Activated CD8-positive, alpha-beta memory T cell treated with anti-CD3 and anti-CD28 coated beads, Interleukin-2, amount 10 ng/mL, durations not matched to agents 7 days and 5 days (primary cell): ENCODE measurements around the gene VWCE. TPM values are rescaled to one million over a fixed set of nuclear protein-coding genes. Genes with fewer than 3 reads are reported as not detected.

Source experiments
- ATAC-seq: fragments of 150-1000 bp; cut with Tn5 transposase; one replicate; pipeline ENCODE4 v1.10.0; 2021; ENCODE audit warnings: moderate library complexity
- CTCF ChIA-PET: fragments of 350-600 bp; sonication (Branson Sonifier 250); formaldehyde crosslinking; loops from one replicate; lab custom pipeline; 2021; ENCODE audit warnings: antibody characterized with exemption; lab: Charles Lee
- DNase-seq: peaks from one replicate; pipeline ENCODE4 v3.0.0-alpha.2; 2020
- H3K27ac Mint-ChIP-seq: one replicate; pipeline ENCODE4 v1.8.0; 2021; ENCODE audit warnings: mild to moderate bottlenecking, mixed read lengths
- H3K27me3 Mint-ChIP-seq: one replicate; pipeline ENCODE4 v1.8.0; 2021; ENCODE audit warnings: mixed read lengths
- H3K36me3 Mint-ChIP-seq: one replicate; pipeline ENCODE4 v1.8.0; 2021; ENCODE audit warnings: mild to moderate bottlenecking, mixed read lengths
- H3K4me1 Mint-ChIP-seq: one replicate; pipeline ENCODE4 v1.8.0; 2021; ENCODE audit warnings: mixed read lengths
- H3K4me3 Mint-ChIP-seq: one replicate; pipeline ENCODE4 v1.8.0; 2021; ENCODE audit warnings: mild to moderate bottlenecking, moderate library complexity, mixed read lengths
- H3K9me3 Mint-ChIP-seq: one replicate; pipeline ENCODE4 v1.8.0; 2022; ENCODE audit warnings: low read depth, mixed read lengths
- total RNA-seq, 2 experiments: library from RNA; stranded (reverse); gene quantifications; one replicate each; pipeline ENCODE4 v1.2.3, GENCODE V29; 2021

VWCE gene, protein sequence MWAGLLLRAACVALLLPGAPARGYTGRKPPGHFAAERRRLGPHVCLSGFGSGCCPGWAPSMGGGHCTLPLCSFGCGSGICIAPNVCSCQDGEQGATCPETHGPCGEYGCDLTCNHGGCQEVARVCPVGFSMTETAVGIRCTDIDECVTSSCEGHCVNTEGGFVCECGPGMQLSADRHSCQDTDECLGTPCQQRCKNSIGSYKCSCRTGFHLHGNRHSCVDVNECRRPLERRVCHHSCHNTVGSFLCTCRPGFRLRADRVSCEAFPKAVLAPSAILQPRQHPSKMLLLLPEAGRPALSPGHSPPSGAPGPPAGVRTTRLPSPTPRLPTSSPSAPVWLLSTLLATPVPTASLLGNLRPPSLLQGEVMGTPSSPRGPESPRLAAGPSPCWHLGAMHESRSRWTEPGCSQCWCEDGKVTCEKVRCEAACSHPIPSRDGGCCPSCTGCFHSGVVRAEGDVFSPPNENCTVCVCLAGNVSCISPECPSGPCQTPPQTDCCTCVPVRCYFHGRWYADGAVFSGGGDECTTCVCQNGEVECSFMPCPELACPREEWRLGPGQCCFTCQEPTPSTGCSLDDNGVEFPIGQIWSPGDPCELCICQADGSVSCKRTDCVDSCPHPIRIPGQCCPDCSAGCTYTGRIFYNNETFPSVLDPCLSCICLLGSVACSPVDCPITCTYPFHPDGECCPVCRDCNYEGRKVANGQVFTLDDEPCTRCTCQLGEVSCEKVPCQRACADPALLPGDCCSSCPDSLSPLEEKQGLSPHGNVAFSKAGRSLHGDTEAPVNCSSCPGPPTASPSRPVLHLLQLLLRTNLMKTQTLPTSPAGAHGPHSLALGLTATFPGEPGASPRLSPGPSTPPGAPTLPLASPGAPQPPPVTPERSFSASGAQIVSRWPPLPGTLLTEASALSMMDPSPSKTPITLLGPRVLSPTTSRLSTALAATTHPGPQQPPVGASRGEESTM
- 1 to 10 TPM; 3.8 to 3.9 TPM for total RNA-seq

DNA sequence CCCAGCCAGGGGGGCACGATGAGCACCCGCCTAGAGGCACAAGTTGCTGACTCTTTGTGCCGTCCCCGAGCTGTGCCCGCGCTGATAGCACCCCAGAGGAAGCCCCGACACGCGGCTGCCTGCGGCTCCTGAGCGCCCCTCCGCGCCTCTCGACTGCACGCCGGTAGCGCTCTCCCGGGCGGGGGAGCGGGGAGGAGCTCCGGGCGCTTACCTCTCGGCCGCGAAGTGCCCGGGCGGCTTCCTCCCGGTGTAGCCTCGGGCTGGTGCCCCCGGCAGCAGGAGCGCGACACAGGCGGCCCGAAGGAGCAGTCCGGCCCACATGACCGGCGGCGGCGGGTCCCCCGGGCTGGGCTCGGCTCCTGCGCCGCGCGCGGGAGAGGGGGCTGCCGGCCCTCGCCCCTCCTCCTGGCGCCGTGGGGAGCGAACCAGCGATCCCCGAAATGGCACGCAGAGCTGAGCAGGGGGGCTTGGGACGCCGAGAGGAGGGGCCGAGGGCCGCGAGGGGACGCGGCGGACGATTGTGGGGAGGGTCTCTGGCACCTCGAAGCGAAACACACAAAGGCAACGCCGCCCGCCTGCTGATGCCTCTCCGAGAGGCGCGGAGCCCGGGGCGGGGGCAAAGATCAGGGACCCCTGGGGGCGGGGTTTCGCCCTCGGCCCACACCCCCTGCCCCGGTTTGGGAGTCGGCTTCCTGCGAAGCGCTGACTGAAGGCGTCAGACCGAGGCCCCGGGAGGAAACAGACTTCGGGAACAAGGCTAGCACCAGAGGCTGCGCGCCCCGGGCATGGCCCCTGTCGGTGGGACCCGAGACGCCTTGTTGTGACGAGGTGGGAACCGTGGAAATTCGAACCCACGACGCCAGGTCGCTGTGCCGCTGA lies at the start of gene VWCE:
TSS of gene VWCE (minus strand) at position 600 of the 879 bp plus-strand sequence. CDS start at position 321, 279 bp downstream.
- H3K27ac Mint-ChIP-seq = peak within 1 kb of the TSS; percentile 72
- CTCF ChIA-PET = interaction anchor here (0.6 to 3.6 kb wide), 24 partner anchors 14 to 382 kb away, joined by 3 to 44 read pairs (median 4); partner anchors contain the start of genes CYB561A3, TMEM109 and TMEM138
- H3K27me3 Mint-ChIP-seq = peaks cover 13% of the 10 kb centered on the region
- peaks cover 17% of the 10 kb centered on the region for H3K36me3 Mint-ChIP-seq
- H3K9me3 Mint-ChIP-seq = no peaks in the 10 kb centered on the region
- ATAC-seq = peak; percentile 89
- H3K4me1 Mint-ChIP-seq = peaks cover 41% of the 10 kb centered on the region
- DNase-seq = peak; percentile 85
- H3K4me3 Mint-ChIP-seq = peak within 1 kb of the TSS; percentile 76

DNA sequence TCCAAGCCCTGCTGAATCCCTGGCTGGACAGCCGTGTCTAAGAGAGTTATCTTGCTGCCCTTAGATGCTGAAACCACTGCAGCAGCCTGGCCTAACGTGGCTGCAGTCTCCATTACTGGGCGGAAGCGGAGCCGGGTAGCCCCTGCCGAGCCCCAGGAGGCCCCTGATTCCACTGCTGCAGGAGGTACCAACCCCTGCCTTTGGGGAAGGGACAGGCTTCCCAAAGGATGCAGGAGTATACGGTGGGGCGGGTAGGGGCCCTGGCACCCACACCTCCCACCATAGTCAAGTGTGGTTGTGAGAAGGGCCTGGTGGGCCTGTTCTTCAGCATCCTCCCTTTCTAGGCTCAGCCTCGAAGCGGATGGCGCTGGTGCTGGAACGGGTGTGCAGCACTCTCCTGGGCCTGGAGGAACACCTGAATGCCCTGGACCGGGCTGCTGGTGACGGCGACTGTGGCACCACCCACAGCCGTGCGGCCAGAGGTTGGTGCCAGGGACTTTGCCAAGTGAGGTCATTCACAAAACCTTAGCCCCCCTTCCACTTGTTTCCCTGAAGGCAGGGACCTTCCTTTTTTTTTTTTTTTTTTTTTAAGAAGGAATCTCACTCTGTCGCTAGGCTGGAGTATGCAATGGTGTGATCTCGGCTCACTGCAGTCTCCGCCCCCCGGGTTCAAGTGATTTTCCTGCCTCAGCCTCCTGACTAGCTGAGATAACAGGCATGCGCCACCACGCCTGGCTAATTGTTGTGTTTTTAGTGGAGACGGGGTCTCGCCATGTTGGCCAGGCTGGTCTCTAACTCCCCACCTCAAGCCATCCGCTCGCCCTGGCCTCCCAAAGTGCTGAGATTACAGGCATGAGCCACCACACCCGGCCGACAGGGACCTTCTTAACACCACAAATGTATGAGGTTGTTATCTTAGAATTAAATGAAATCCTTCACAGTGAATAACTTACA lies 49.0 kb upstream of the VWCE start:
- CTCF ChIA-PET = no interaction called here
- H3K4me3 Mint-ChIP-seq = no peak overlapping the region
- no peak for ATAC-seq
- H3K27me3 Mint-ChIP-seq = no peaks in the 10 kb centered on the region
- no peak overlapping the region for H3K27ac Mint-ChIP-seq
- peaks cover 2% of the 10 kb centered on the region for H3K36me3 Mint-ChIP-seq
- H3K9me3 Mint-ChIP-seq = no peaks in the 10 kb centered on the region
- H3K4me1 Mint-ChIP-seq = no peaks in the 10 kb centered on the region
- DNase-seq = no peak

DNA sequence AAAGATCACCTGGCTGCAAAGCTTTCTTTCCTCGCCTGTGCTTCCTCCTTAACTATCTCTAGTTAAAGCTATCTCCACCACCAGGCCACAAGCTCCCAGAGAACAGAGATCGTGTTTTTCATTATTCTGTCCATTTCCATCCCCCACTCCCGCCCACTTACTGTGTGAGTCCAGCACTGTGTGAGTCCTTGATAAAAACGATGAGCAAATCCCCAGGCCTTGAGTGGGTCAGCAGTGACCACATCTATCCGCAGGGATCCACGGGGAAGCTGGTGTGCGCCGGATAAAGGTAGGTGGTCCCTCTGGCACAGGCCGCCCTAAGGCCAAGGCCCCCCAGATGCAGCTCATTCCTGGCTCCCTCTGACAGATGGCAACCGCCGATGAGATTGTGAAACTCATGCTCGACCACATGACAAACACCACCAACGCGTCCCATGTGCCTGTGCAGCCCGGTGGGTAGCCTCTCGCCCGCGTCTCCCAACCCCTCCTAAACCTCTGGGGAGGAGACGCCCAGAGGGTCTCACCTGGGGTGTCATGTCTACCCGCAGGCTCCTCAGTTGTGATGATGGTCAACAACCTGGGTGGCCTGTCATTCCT lies 47.2 kb upstream of the VWCE start:
- H3K27ac Mint-ChIP-seq = no peak overlapping the region
- no peaks in the 10 kb centered on the region for H3K4me1 Mint-ChIP-seq
- ATAC-seq (no peak), DNase-seq (no peak)
- CTCF ChIA-PET = interaction anchor here (0.9 to 9.9 kb wide), 5 partner anchors 9 to 93 kb away, joined by 3 to 261 read pairs (median 3); partner anchors contain the start of gene TKFC
- peaks cover 2% of the 10 kb centered on the region for H3K36me3 Mint-ChIP-seq
- H3K27me3 Mint-ChIP-seq = no peaks in the 10 kb centered on the region
- H3K9me3 Mint-ChIP-seq = no peaks in the 10 kb centered on the region
- no peak overlapping the region for H3K4me3 Mint-ChIP-seq

DNA sequence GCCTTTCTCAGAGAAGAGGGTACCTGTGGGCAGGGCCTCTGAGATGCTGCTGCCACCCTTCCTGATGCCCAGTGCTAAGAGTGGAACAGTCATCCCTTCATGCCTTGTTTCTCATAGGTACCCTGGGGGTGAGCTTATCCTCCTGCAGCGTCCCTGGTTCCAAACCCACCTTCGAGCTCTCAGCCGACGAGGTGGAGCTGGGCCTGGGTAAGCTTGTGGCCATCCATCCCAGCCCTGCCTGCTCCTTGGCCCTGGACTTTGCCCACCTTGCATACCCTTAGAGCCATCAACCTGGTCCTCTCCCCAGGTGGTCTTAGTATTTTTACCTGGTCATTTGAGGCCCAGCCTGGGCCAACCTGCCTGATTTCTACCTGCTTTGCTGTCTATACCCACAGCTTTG lies 46.6 kb upstream of the VWCE start:
- H3K36me3 Mint-ChIP-seq = peaks cover 2% of the 10 kb centered on the region
- no peak overlapping the region for H3K27ac Mint-ChIP-seq
- DNase-seq (no peak), ATAC-seq (no peak)
- H3K4me3 Mint-ChIP-seq = no peak overlapping the region
- H3K9me3 Mint-ChIP-seq = no peaks in the 10 kb centered on the region
- CTCF ChIA-PET = interaction anchor here (1.2 to 9.9 kb wide), 4 partner anchors 8 to 94 kb away, joined by 3 to 261 read pairs (median 4); partner anchors contain the start of gene TKFC
- H3K27me3 Mint-ChIP-seq = no peaks in the 10 kb centered on the region
- H3K4me1 Mint-ChIP-seq = peaks cover 5% of the 10 kb centered on the region

DNA sequence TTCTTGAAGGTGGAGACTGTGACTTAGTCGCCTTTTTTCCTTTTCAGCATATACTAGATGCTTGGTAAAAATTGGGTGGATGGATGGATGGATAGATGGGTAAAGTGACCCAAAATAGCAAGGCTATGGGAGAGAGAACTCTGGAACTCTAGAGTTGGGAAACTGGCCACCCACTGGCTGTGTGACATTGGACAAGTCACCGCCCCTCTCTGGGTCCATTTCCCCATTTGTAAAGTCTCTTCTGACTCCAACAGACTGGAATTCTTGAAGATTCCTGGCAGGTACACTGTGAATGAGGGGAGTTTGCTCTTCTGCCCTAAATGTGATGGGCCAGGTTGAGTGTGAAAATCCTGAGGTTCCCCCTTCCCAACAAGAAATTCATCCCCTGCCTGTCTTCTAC lies 45.9 kb upstream of the VWCE start:
- no peaks in the 10 kb centered on the region for H3K9me3 Mint-ChIP-seq

DNA sequence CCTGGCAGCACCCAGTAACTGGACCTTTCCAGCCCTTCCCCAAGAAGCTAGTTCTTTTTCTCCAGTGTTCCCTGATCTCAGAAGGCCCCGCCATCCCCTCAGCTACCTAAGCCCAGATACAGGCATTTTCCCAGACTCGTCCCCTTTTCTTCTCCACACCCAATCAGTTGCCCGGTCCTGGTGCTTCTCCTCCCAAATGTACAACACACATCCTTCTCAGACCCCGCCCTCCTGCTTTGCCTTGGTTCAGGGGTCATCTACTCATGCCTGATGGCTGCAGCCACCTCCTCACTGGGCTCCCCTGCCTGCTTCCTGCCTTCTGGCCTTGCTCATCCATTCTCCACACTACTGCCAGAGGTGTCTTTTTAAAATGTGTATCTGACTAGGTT lies 44.4 kb upstream of the VWCE start:
- CTCF ChIA-PET = interaction anchor here (8.3 to 9.9 kb wide), 2 partner anchors 20 to 46 kb away, joined by 180 to 261 read pairs; partner anchors contain the start of genes CYB561A3 and TMEM138
- Mint-ChIP-seq H3K27me3 (no peaks in the 10 kb centered on the region), H3K4me1 (peaks cover 25% of the 10 kb centered on the region), H3K27ac (no peak overlapping the region), H3K9me3 (no peaks in the 10 kb centered on the region), H3K4me3 (no peak overlapping the region), H3K36me3 (peaks cover 2% of the 10 kb centered on the region)
- DNase-seq (no peak), ATAC-seq (no peak)

More for the DNA sequence above, 45.9 kb upstream of the VWCE start:
- ATAC-seq = no peak
- Mint-ChIP-seq H3K27ac (no peak overlapping the region), H3K4me1 (peaks cover 12% of the 10 kb centered on the region), H3K36me3 (peaks cover 2% of the 10 kb centered on the region), H3K27me3 (no peaks in the 10 kb centered on the region), H3K4me3 (no peak overlapping the region)
- CTCF ChIA-PET = interaction anchor here (1.5 to 9.9 kb wide), 3 partner anchors 7 to 44 kb away, joined by 4 to 261 read pairs (median 180); partner anchors contain the start of genes CYB561A3, TKFC and TMEM138
- DNase-seq = no peak

DNA sequence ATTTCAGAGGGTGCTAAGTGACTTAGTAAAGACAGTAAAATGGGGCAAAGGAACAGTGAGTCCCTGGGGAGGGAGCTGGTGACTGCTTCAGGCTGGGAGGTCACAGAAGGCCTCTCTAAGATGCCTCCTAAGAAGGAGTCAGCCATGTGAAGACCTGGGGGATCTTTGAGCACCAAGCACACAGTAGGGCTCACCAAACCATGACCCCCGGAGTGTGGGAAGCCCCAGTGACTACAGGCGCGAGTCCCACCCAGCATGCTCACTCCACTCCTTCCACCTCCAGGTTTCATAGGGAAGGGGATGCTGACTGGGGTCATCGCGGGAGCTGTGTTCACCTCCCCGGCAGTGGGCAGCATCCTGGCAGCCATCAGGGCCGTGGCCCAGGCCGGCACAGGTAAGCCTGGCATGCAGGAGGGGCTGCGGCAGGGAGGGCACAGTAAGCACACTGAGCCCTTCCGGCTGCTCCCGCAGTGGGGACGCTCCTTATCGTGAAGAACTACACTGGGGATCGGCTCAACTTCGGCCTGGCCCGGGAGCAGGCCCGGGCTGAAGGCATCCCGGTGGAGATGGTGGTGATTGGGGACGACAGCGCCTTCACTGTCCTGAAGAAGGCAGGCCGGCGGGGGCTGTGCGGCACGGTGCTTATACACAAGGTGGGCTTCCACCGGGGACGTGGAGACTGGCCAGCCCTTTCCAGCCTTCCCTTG lies 43.8 kb upstream of the VWCE start:
- CTCF ChIA-PET = interaction anchor here (1.1 to 9.9 kb wide), 3 partner anchors 21 to 92 kb away, joined by 3 to 261 read pairs (median 180); partner anchors contain the start of genes CYB561A3 and TMEM138
- DNase-seq (no peak), ATAC-seq (no peak)
- peaks cover 2% of the 10 kb centered on the region for H3K36me3 Mint-ChIP-seq
- H3K9me3 Mint-ChIP-seq = no peaks in the 10 kb centered on the region
- H3K4me3 Mint-ChIP-seq = no peak overlapping the region
- H3K27ac Mint-ChIP-seq = no peak overlapping the region
- no peaks in the 10 kb centered on the region for H3K27me3 Mint-ChIP-seq
- peaks cover 30% of the 10 kb centered on the region for H3K4me1 Mint-ChIP-seq

DNA sequence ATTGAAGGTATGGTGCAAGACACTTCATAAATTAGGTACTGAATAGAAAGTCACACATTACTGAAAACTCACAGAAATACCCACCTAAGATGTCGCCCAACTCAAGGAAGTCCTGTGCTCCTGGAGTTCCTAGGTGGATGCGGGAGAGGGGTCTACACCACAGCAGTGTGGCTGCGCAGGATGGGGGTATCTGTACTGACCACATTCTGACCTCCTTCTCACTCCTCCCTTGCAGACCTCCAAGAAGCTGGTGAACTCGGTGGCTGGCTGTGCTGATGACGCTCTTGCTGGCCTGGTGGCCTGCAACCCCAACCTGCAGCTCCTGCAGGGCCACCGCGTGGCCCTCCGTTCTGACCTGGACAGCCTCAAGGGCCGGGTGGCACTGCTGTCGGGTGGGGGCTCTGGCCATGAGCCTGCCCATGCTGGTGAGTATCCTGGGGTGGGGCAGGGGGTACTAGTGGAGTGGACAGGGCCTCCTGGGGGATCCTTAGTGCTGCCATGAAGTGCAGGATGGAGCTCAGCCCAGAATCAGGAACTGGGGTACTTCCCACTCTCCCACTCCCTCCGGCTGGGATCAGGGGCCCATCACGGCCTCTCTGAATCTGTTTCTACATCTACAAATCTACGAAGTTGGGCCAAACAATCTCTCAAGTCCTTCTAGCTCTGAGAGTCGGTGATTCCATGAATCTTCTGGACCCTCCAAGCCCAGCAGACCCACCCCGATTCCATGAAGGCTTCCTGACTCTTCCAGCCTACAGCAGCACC lies 42.8 kb upstream of the VWCE start:
- no peaks in the 10 kb centered on the region for H3K27me3 Mint-ChIP-seq
- H3K36me3 Mint-ChIP-seq = peaks cover 2% of the 10 kb centered on the region
- H3K4me3 Mint-ChIP-seq = no peak overlapping the region
- no peaks in the 10 kb centered on the region for H3K9me3 Mint-ChIP-seq
- H3K27ac Mint-ChIP-seq = no peak overlapping the region
- ATAC-seq = no peak
- DNase-seq = no peak
- H3K4me1 Mint-ChIP-seq = peaks cover 38% of the 10 kb centered on the region
- CTCF ChIA-PET = interaction anchor here (1.1 to 9.9 kb wide), 5 partner anchors 22 to 98 kb away, joined by 3 to 261 read pairs (median 71); partner anchors contain the start of genes CYB561A3, TMEM138 and TMEM216

DNA sequence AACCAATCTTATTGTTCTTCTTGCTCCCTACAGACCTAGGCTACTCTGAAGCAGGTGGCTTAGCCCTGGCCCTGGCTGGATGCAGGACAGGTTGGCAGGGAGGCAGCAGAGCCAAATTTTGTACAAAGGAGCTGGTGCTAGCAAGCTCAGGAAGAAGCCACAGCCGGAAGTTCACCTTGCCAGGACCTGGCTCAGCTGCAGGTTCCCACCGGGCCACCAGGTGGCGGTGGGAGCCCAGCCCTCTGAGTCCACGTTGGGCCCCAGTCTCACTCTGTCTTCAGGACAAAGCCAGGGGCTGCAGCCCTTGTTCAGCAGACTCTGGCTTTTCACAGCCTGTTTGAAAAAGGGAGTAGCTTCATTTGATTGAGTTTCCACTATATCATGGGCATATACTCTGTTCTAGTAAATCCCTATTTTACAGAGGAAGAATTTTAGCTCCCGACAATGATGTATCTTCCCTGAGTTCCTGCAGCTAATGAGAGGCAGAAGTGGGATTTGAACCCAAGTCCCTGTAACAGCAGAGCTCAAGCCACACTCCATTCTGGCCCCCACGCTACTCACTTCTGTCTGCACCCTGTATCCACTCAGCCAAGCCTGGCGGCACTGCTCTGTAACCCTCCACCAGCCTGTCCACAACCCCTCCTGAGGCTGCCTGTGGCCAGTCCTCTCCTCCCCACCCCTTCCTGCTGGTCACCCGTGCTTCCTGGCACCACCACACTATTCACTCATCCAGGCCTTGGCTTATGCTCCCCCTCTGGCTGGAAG lies 41.2 kb upstream of the VWCE start:
- Mint-ChIP-seq H3K4me1 (peaks cover 49% of the 10 kb centered on the region), H3K27ac (peak overlapping the region; percentile 98), H3K27me3 (no peaks in the 10 kb centered on the region), H3K4me3 (no peak overlapping the region), H3K9me3 (no peaks in the 10 kb centered on the region), H3K36me3 (peaks cover 9% of the 10 kb centered on the region)
- ATAC-seq (peak; percentile 62), DNase-seq (peak; percentile 89)
- CTCF ChIA-PET = interaction anchor here (0.6 to 9.9 kb wide), 34 partner anchors 9 to 506 kb away, joined by 3 to 261 read pairs (median 5); partner anchors contain the start of genes CYB561A3, TMEM109, TMEM138 and TMEM216
